Measurements from ENCODE around the gene RIN3. TPM values are rescaled to one million over a fixed set of nuclear protein-coding genes. Genes with fewer than 3 reads are reported as not detected.

Gene RIN3
- total and polyA plus RNA-seq, 2 donors (not counting 3 experiments of a cell fraction or from before 2014, with no cell fraction given): 5.1 to 20.8 TPM

GRCh38 chr14:92527721-92528120, 14.1 kb downstream of the RIN3 start:
- H2AFZ ChIP-seq (ENCODE audit: low read depth, low read length): no peak overlapping the region

GRCh38 chr14:92528486-92529100, 15.0 kb downstream of the RIN3 start:
- TF ChIP-seq EZH2 (IDR thresholded peaks at IDR 0.05; ENCODE audit: borderline replicate concordance, low read depth, low read length, severe bottlenecking) (no peak), POLR2A (IDR thresholded peaks at IDR 0.05; ENCODE audit: low read depth, low read length) (no peak), GATA2 (IDR thresholded peaks at IDR 0.05; ENCODE audit: insufficient read depth, insufficient read length, low read depth, low read length) (no peak), FOS (IDR thresholded peaks at IDR 0.05; ENCODE audit: borderline replicate concordance, insufficient read depth, low read length) (no peak), MYC (IDR thresholded peaks at IDR 0.05; ENCODE audit: low read depth, low read length) (no peak), CTCF (IDR thresholded peaks at IDR 0.05; ENCODE audit: extremely low read depth in 1 of 2, insufficient read depth in 1 of 2, low read depth in 1 of 2, low read length in 2 of 2) (no peak), MAX (IDR thresholded peaks at IDR 0.05; ENCODE audit: insufficient read depth, insufficient read length) (no peak), JUN (IDR thresholded peaks at IDR 0.05; ENCODE audit: borderline replicate concordance, insufficient read depth, insufficient read length, low read depth) (no peak), POLR2AphosphoS5 (IDR thresholded peaks at IDR 0.05; ENCODE audit: insufficient read depth, low read depth, low read length) (no peak)
- ChIA-PET POLR2A (no interaction called here), CTCF (no interaction called here)
- H3K36me3 ChIP-seq (ENCODE audit: control insufficient read depth in 2 of 2, extremely low read depth in 1 of 2, insufficient read depth in 2 of 2, low read length in 2 of 2): no peaks in the 10 kb centered on the region
- no peaks in the 10 kb centered on the region for H3K79me2 ChIP-seq (ENCODE audit: control insufficient read depth, insufficient read depth, low read length)
- no peaks in the 10 kb centered on the region for H3K27me3 ChIP-seq (ENCODE audit: control insufficient read depth in 2 of 2, insufficient read depth in 2 of 2, low read length in 2 of 2)
- intact Hi-C loops (cut with micrococcal nuclease): no loop called here
- no peak overlapping the region for H3K4me3 ChIP-seq (replicated peaks in 1 of 3; ENCODE audit: insufficient read depth in 1 of 3, low read depth in 1 of 3, low read length in 3 of 3)
- H3K9me1 ChIP-seq (replicated peaks; ENCODE audit: control insufficient read depth, extremely low read depth, insufficient read depth, low read length): no peaks in the 10 kb centered on the region
- H3K27ac ChIP-seq (ENCODE audit: insufficient read depth, low read depth, low read length): no peak overlapping the region
- H4K20me1 ChIP-seq (replicated peaks; ENCODE audit: control insufficient read depth, extremely low read depth, insufficient read depth, low read length): no peaks in the 10 kb centered on the region
- FAIRE-seq: no peak
- no TSS peak for BruUV-seq (replicated peaks)
- DNase-seq (ENCODE audit: low read depth, low spot score): no peak
- dilution Hi-C loops (cut with MboI; ENCODE audit: extremely low pct_ligation_motif_present, low sequenced_read_pairs): no loop called here
- no peaks in the 10 kb centered on the region for H3K4me1 ChIP-seq (ENCODE audit: control insufficient read depth, extremely low read depth, insufficient read depth, low read length)
- no peak overlapping the region for H3K9ac ChIP-seq (replicated peaks; ENCODE audit: extremely low read depth, insufficient read depth, low read length)
- H3K4me2 ChIP-seq (ENCODE audit: insufficient read depth, low read length): no peak overlapping the region
- no peak overlapping the region for H2AFZ ChIP-seq (ENCODE audit: low read depth, low read length)
- no peaks in the 10 kb centered on the region for H3K9me3 ChIP-seq (replicated peaks; ENCODE audit: control insufficient read depth, insufficient read depth, low read length)

More at GRCh38 chr14:92527721-92528120, 14.1 kb downstream of the RIN3 start:
- no peak for TF ChIP-seq POLR2AphosphoS5 (IDR thresholded peaks at IDR 0.05; ENCODE audit: insufficient read depth, low read depth, low read length)
- Histone ChIP-seq H3K4me1 (ENCODE audit: control insufficient read depth, extremely low read depth, insufficient read depth, low read length) (no peaks in the 10 kb centered on the region), H3K9ac (replicated peaks; ENCODE audit: extremely low read depth, insufficient read depth, low read length) (no peak overlapping the region), H3K79me2 (ENCODE audit: control insufficient read depth, insufficient read depth, low read length) (no peaks in the 10 kb centered on the region), H3K27me3 (ENCODE audit: control insufficient read depth in 2 of 2, insufficient read depth in 2 of 2, low read length in 2 of 2) (no peaks in the 10 kb centered on the region), H4K20me1 (replicated peaks; ENCODE audit: control insufficient read depth, extremely low read depth, insufficient read depth, low read length) (no peaks in the 10 kb centered on the region), H3K4me3 (replicated peaks in 1 of 3; ENCODE audit: insufficient read depth in 1 of 3, low read depth in 1 of 3, low read length in 3 of 3) (no peak overlapping the region), H3K9me3 (replicated peaks; ENCODE audit: control insufficient read depth, insufficient read depth, low read length) (no peaks in the 10 kb centered on the region), H3K36me3 (ENCODE audit: control insufficient read depth in 2 of 2, extremely low read depth in 1 of 2, insufficient read depth in 2 of 2, low read length in 2 of 2) (no peaks in the 10 kb centered on the region), H3K9me1 (replicated peaks; ENCODE audit: control insufficient read depth, extremely low read depth, insufficient read depth, low read length) (no peaks in the 10 kb centered on the region), H3K27ac (ENCODE audit: insufficient read depth, low read depth, low read length) (no peak overlapping the region), H3K4me2 (ENCODE audit: insufficient read depth, low read length) (no peak overlapping the region)
- dilution Hi-C loops (cut with MboI; ENCODE audit: extremely low pct_ligation_motif_present, low sequenced_read_pairs) (no loop called here), intact Hi-C loops (cut with micrococcal nuclease) (no loop called here)
- DNase-seq (ENCODE audit: low read depth, low spot score): no peak
- no TSS peak for BruUV-seq (replicated peaks)
- ChIA-PET CTCF (no interaction called here), POLR2A (no interaction called here)
- no peak for FAIRE-seq
